Calu3 (cell line): Measurements from ENCODE around the gene SULT4A1. TPM values are rescaled to one million over a fixed set of nuclear protein-coding genes. Genes with fewer than 3 reads are reported as not detected.

Source experiments
- BruUV-seq: library from RNA; stranded (reverse); fragments of 400-500 nt; replicated peaks from 2 replicates; lab custom pipeline; 2021; lab: Mats Ljungman, UMichigan
- CTCF ChIA-PET: fragments of 300-600 bp; sonication (Branson Sonifier 250); formaldehyde crosslinking; loops from one replicate; lab custom pipeline; 2022; ENCODE audit warnings: antibody characterized with exemption; lab: Charles Lee
- DNase-seq: peaks from one replicate; pipeline ENCODE4 v3.0.0; 2022
- H3K27ac Mint-ChIP-seq: one replicate; pipeline ENCODE4 v1.8.0; 2022; ENCODE audit warnings: mixed read lengths; ENCODE audit not compliant: unreplicated experiment
- H3K27me3 Mint-ChIP-seq: one replicate; pipeline ENCODE4 v1.8.0; 2022; ENCODE audit warnings: mixed read lengths; ENCODE audit not compliant: unreplicated experiment
- H3K36me3 Mint-ChIP-seq: one replicate; pipeline ENCODE4 v1.8.0; 2022; ENCODE audit warnings: mild to moderate bottlenecking, moderate library complexity, mixed read lengths; ENCODE audit not compliant: insufficient read depth, unreplicated experiment
- H3K4me1 Mint-ChIP-seq: one replicate; pipeline ENCODE4 v1.8.0; 2022; ENCODE audit warnings: mild to moderate bottlenecking, low read depth, mixed read lengths; ENCODE audit not compliant: unreplicated experiment
- H3K4me3 Mint-ChIP-seq: one replicate; pipeline ENCODE4 v1.8.0; 2022; ENCODE audit warnings: mild to moderate bottlenecking, low read depth, moderate library complexity, mixed read lengths; ENCODE audit not compliant: unreplicated experiment
- H3K9me3 Mint-ChIP-seq: one replicate; pipeline ENCODE4 v1.8.0; 2022; ENCODE audit warnings: low read depth, mixed read lengths; ENCODE audit not compliant: unreplicated experiment
- CTCF ChIP-seq: fragments of 200-600 bp; IDR thresholded peaks from one replicate; pipeline ENCODE4 v1.8.0; 2022; ENCODE audit warnings: antibody characterized with exemption; ENCODE audit not compliant: unreplicated experiment
- intact Hi-C: fragments of 100-400 bp; cut with micrococcal nuclease; formaldehyde crosslinking; loops from one replicate; pipeline ENCODE4 v1.10.0; 2022; ENCODE audit not compliant: unreplicated experiment
- total RNA-seq: library from RNA; stranded (reverse); gene quantifications from 2 replicates; pipeline ENCODE4 v1.2.3, GENCODE V29; 2022

Gene SULT4A1
- total RNA-seq, 1 experiment from 2014 or later: 9.1 TPM

GRCh38 chr22:43885786-43886185 is 23.5 kb upstream of the SULT4A1 start:
- no peaks in the 10 kb centered on the region for H3K9me3 Mint-ChIP-seq
- peaks cover 76% of the 10 kb centered on the region for H3K27me3 Mint-ChIP-seq
- intact Hi-C loops: no loop called here
- H3K4me1 Mint-ChIP-seq: no peaks in the 10 kb centered on the region
- DNase-seq: no peak
- no peak overlapping the region for H3K27ac Mint-ChIP-seq
- H3K4me3 Mint-ChIP-seq: no peak overlapping the region
- CTCF ChIA-PET: interaction anchor here (0.7 to 1.8 kb wide), 3 partner anchors 14 to 60 kb away, joined by 5 to 15 read pairs (median 6); no protein-coding TSS in a partner anchor
- no peak for TF ChIP-seq CTCF
- H3K36me3 Mint-ChIP-seq: peaks cover 4% of the 10 kb centered on the region
- no TSS peak for BruUV-seq

- intact Hi-C loops: no loop called here
- H3K27me3 Mint-ChIP-seq: peaks cover 76% of the 10 kb centered on the region
Observed at GRCh38 chr22:43885319-43885671, 23.0 kb upstream of the SULT4A1 start.

GRCh38 chr22:43884600-43885318 is 22.4 kb upstream of the SULT4A1 start:
- intact Hi-C loops: no loop called here
- peaks cover 4% of the 10 kb centered on the region for H3K36me3 Mint-ChIP-seq
- no peak overlapping the region for H3K27ac Mint-ChIP-seq
- DNase-seq: peak; percentile 84
- peak; percentile 93 for TF ChIP-seq CTCF
- no peaks in the 10 kb centered on the region for H3K9me3 Mint-ChIP-seq
- no peaks in the 10 kb centered on the region for H3K4me1 Mint-ChIP-seq
- H3K4me3 Mint-ChIP-seq: no peak overlapping the region
- BruUV-seq: no TSS peak
- H3K27me3 Mint-ChIP-seq: peaks cover 76% of the 10 kb centered on the region
- CTCF ChIA-PET: interaction anchor here (0.7 to 1.2 kb wide), 3 partner anchors 15 to 61 kb away, joined by 3 to 15 read pairs (median 5); no protein-coding TSS in a partner anchor

More at GRCh38 chr22:43885319-43885671, 23.0 kb upstream of the SULT4A1 start:
- CTCF ChIA-PET: interaction anchor here (0.7 to 1.2 kb wide), 3 partner anchors 15 to 61 kb away, joined by 3 to 15 read pairs (median 5); no protein-coding TSS in a partner anchor
- no peak for TF ChIP-seq CTCF
- no peaks in the 10 kb centered on the region for H3K4me1 Mint-ChIP-seq
- BruUV-seq: no TSS peak
- no peak for DNase-seq
- H3K27ac Mint-ChIP-seq: no peak overlapping the region
- H3K36me3 Mint-ChIP-seq: peaks cover 4% of the 10 kb centered on the region
- H3K4me3 Mint-ChIP-seq: no peak overlapping the region
- H3K9me3 Mint-ChIP-seq: no peaks in the 10 kb centered on the region

GRCh38 chr22:43883719-43884415 is 21.6 kb upstream of the SULT4A1 start:
- Mint-ChIP-seq H3K36me3 (peaks cover 4% of the 10 kb centered on the region), H3K4me3 (no peak overlapping the region)

More at GRCh38 chr22:43883719-43884415, 21.6 kb upstream of the SULT4A1 start:
- peaks cover 76% of the 10 kb centered on the region for H3K27me3 Mint-ChIP-seq
- no peaks in the 10 kb centered on the region for H3K9me3 Mint-ChIP-seq
- no TSS peak for BruUV-seq
- intact Hi-C loops: loop anchor here (1.0 kb wide), 1 partner anchor 62 kb away; no protein-coding TSS in a partner anchor
- CTCF ChIA-PET: interaction anchor here (0.6 to 1.4 kb wide), 16 partner anchors 14 to 217 kb away, joined by 3 to 72 read pairs (median 4); partner anchors contain the start of genes PNPLA3 and SAMM50
- no peak for TF ChIP-seq CTCF
- no peaks in the 10 kb centered on the region for H3K4me1 Mint-ChIP-seq
- H3K27ac Mint-ChIP-seq: no peak overlapping the region
- DNase-seq: no peak
